Dedifferentiated amniotic fluid mesenchymal stem cell (primary cell): ENCODE data around the gene MEGF9.
"Not testable (repeated sequence)": the region's sequence is repeated elsewhere in the genome, so short reads cannot be mapped to it uniquely, and the experiment has no call there.

Experiments
- DNase-seq: peaks from one replicate; pipeline ENCODE4 v3.0.0-alpha.2; 2016; ENCODE audit errors: extremely low spot score

MEGF9 gene

GRCh38 chr9:120571443-120572257 lies 142.6 kb downstream of the MEGF9 start:
- DNase-seq: peak; percentile 76

DNA sequence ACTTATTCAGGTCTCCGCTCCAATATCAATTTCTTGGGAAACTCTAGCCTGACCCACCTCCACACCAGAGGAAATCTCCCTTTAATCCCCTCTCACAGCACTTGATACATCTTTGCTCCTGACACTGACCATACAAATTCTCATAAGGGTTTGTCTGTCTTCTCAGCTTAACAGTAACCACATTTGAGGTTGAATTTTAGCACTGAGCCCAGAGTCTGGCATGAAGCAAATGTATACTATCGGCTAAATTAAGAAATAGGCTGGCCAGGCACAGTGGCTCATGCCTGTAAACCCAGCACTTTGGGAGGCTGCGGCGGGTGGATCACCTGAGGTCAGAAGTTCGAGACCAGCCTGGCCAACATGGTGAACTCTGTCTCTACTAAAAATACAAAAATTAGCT lies 144.0 kb downstream of the MEGF9 start:
- DNase-seq: no peak

GRCh38 chr9:120569556-120569955 lies 144.7 kb downstream of the MEGF9 start:
- DNase-seq: no peak

- DNase-seq: no peak
Measured at GRCh38 chr9:120568816-120569215, 145.5 kb downstream of the MEGF9 start.

DNA sequence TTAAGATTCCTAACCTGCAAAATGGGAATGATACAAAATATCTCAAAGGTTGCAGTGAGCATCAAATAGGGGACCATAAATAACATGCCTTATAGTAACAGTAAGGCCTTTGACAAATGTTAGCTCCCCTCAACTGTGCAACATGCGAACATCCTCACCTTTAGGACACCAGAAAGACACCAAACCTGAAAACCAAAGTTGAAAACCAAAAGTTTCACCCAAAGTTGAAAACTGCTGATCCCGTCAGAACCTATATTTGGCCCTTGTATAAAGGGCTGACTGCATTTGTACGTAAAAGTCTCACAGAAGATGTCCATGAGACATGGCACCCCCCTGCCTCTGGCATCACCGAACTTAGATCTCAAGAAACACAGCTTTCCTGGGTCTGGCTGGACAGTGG lies 146.4 kb downstream of the MEGF9 start:
- no peak for DNase-seq

GRCh38 chr9:120567081-120567480 lies 147.2 kb downstream of the MEGF9 start:
- no peak for DNase-seq

- DNase-seq: no peak
Measured at GRCh38 chr9:120564589-120564988, 149.7 kb downstream of the MEGF9 start.

DNA sequence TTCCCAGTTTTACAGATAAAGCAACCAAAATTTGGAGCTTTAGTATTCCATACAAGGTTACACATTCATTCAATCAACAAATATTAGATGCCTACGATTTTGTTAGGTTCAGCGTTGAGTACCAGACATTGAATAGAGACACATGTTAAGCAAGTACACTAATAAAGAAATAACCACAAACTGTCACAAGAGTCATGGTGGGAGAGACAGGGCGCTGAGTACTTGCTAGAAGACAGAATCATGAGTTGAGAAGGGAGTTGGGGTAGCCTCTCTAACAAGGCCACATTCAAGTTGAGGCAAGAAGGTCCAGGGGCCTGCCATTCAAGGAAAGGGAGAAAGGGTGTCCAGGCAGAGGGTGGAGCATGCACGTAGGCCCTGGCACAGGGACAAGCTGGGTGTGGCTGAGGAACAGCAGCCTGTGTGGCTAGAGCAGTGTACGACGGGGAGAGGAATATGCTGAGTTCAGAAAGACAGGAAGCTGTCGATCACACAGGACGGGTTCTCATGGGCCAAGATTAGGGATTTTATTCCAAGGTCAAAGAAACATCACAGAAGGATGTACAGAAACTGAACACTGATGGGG lies 151.3 kb downstream of the MEGF9 start:
- DNase-seq: no peak

- DNase-seq: no peak
Measured at GRCh38 chr9:120561709-120562108, 152.6 kb downstream of the MEGF9 start.

- peak; percentile 25 for DNase-seq
Measured at GRCh38 chr9:120559546-120559945, 154.7 kb downstream of the MEGF9 start.

DNA sequence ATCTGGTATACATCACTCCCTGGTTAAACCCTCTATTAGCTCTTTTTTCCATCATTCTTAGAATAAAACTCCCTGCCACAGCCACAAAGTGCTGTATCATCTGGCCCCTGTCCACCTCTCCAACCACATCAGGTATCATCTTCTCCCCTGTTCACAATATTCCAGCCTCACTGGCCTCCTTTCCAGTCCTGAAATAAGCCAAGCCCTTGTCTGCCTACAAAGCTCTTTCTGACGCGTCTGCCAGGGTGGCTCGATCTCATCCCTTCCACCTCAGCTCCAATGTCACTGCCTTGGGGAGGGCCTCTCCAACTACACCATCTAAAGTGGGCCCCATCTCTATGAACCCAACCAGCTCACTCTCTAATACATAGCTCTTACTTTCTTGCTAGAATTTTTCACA lies 155.8 kb downstream of the MEGF9 start:
- no peak for DNase-seq

GRCh38 chr9:120557205-120557604 lies 157.1 kb downstream of the MEGF9 start:
- no peak for DNase-seq

DNA sequence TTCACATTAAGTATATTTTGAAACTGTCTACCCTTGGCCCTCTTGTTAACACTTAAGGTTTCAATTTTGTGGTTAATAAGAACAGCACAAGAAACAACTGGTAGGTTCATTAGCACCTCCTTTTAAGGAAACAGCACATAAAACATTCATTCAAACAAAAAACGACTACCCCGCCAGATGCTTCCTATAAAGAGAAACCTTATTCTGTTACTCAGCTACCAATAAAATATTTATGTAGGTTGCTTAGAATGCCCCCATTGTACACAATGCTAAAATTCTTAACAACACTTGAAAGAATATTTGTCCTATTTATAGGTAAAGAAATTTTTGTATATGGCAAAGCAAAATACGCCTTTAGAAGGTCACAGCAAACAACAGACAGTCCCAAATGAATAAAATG lies 157.5 kb downstream of the MEGF9 start:
- no peak for DNase-seq

DNA sequence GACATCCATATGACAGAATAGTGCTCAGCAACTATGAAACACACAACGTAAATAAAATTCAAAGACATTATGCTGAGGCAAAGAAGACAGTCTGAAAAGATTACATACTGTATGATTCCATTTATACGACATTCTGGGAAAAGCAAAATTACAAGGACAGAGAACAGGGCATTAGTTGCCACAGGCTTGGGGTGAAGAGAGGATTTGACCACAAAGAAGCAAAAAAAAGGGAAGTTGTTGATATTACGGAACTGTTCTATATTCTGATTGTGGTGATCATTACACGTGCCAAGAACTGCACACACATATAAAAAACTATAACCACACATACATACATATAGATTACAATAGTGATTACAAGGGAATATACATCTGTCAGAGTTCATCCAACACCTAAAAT lies 158.4 kb downstream of the MEGF9 start:
- DNase-seq: no peak

DNA sequence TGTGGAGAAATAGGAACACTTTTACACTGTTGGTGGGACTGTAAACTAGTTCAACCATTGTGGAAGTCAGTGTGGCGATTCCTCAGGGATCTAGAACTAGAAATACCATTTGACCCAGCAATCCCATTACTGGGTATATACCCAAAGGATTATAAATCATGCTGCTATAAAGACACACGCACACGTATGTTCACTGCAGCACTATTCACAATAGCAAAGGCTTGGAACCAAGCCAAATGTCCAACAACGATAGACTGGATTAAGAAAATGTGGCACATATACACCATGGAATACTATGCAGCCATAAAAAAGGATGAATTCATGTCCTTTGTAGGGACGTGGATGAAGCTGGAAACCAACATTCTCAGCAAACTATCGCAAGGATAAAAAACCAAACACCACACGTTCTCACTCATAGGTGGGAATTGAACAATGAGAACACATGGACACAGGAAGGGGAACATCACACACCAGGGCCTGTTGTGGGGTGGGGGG lies 162.0 kb downstream of the MEGF9 start:
- DNase-seq: not testable (repeated sequence)
